SJSA1 (cell line): ENCODE data around the gene KCNQ1. TPM values are rescaled to one million over a fixed set of nuclear protein-coding genes. Genes with fewer than 3 reads are reported as not detected.

Source experiments
- total RNA-seq: library from RNA; depleted of rRNA; stranded (reverse); fragments of >200 nt; shearing (Covaris generic); gene quantifications from 2 replicates; pipeline ENCODE4 v1.2.3, GENCODE V29; 2014; rRNA removed

Gene KCNQ1
- total RNA-seq, 1 experiment from 2014 or later: not detected

Other genes with a start within 250 kb of the KCNQ1 start
- gene ASCL2, start 174.4 kb upstream of the KCNQ1 start, total RNA-seq: not detected in 2 replicates
- 0.11 TPM in 1 of 2 replicates, not detected in the other for gene C11orf21, start 143.1 kb upstream of the KCNQ1 start, total RNA-seq
- gene TSPAN32, start 143.0 kb upstream of the KCNQ1 start, total RNA-seq: 0.39 TPM in 1 of 2 replicates, not detected in the other
- 140 and 219 TPM in 2 replicates for gene CD81, start 67.7 kb upstream of the KCNQ1 start, total RNA-seq
- 120 and 128 TPM in 2 replicates for gene TSSC4, start 44.3 kb upstream of the KCNQ1 start, total RNA-seq
- not detected in 2 replicates for gene TRPM5, start 494 bp upstream of the KCNQ1 start, total RNA-seq